Measurements from ENCODE around the gene PSIP1.

- TF ChIP-seq, protein P1, sequence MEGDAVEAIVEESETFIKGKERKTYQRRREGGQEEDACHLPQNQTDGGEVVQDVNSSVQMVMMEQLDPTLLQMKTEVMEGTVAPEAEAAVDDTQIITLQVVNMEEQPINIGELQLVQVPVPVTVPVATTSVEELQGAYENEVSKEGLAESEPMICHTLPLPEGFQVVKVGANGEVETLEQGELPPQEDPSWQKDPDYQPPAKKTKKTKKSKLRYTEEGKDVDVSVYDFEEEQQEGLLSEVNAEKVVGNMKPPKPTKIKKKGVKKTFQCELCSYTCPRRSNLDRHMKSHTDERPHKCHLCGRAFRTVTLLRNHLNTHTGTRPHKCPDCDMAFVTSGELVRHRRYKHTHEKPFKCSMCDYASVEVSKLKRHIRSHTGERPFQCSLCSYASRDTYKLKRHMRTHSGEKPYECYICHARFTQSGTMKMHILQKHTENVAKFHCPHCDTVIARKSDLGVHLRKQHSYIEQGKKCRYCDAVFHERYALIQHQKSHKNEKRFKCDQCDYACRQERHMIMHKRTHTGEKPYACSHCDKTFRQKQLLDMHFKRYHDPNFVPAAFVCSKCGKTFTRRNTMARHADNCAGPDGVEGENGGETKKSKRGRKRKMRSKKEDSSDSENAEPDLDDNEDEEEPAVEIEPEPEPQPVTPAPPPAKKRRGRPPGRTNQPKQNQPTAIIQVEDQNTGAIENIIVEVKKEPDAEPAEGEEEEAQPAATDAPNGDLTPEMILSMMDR (conservative IDR thresholded peaks at IDR 0.05 in 1 of 2, IDR thresholded peaks at IDR 0.05 in 1 of 2; ENCODE audit: extremely low read depth in 1 of 2, insufficient read depth in 1 of 2, low read depth in 1 of 2, low read length in 2 of 2) = no peak
- no peak for TF ChIP-seq EZH2 (IDR thresholded peaks at IDR 0.05; ENCODE audit: borderline replicate concordance, low read length)
These were observed 88.8 kb downstream of the PSIP1 start for GRCh38 chr9:15421990-15422371.
